Measurements from ENCODE around the gene AOPEP. TPM values are rescaled to one million over a fixed set of nuclear protein-coding genes. Genes with fewer than 3 reads are reported as not detected.

The AOPEP gene
- total RNA-seq, 1 donor from 2014 or later: 75.3 TPM

GRCh38 chr9:95060916-95061315 is 334.4 kb downstream of the AOPEP start:
- Histone ChIP-seq H2AFZ (ENCODE audit: low read depth, low read length) (no peak overlapping the region), H3K36me3 (ENCODE audit: insufficient read depth, low read length) (peaks cover 34% of the 10 kb centered on the region), H3K79me2 (ENCODE audit: insufficient read depth, low read length) (peaks cover 99% of the 10 kb centered on the region), H3K9ac (ENCODE audit: low read length) (peak overlapping the region; percentile 19), H3K27me3 (ENCODE audit: insufficient read depth, low read length) (no peaks in the 10 kb centered on the region), H3K4me2 (ENCODE audit: low read length) (peak overlapping the region; percentile 50), H3K9me3 (ENCODE audit: insufficient read depth, low read depth, low read length) (no peaks in the 10 kb centered on the region), H3K4me3 (ENCODE audit: insufficient read depth, low read depth, low read length) (no peak overlapping the region), H3K27ac (ENCODE audit: low read depth, low read length) (peak overlapping the region; percentile 38), H4K20me1 (ENCODE audit: insufficient read depth, low read length) (peaks cover 98% of the 10 kb centered on the region), H3K4me1 (ENCODE audit: insufficient read depth, low read length) (peaks cover 46% of the 10 kb centered on the region)
- TF ChIP-seq EZH2 (IDR thresholded peaks at IDR 0.05; ENCODE audit: insufficient read depth, low read length): no peak
- TF ChIP-seq CTCF (IDR thresholded peaks at IDR 0.05; ENCODE audit: insufficient read depth, low read depth, low read length): no peak
- H3K27me3 Mint-ChIP-seq (ENCODE audit: low read depth, unreplicated experiment): no peaks in the 10 kb centered on the region
- no peaks in the 10 kb centered on the region for H3K9me3 Mint-ChIP-seq (ENCODE audit: unreplicated experiment)
- H3K36me3 Mint-ChIP-seq (ENCODE audit: low read depth, unreplicated experiment): peaks cover 9% of the 10 kb centered on the region
- FAIRE-seq: no peak
- H3K4me3 Mint-ChIP-seq (ENCODE audit: unreplicated experiment): no peak overlapping the region
- H3K27ac Mint-ChIP-seq (ENCODE audit: unreplicated experiment): no peak overlapping the region
- peaks cover 59% of the 10 kb centered on the region for H3K4me1 Mint-ChIP-seq (ENCODE audit: low read depth, unreplicated experiment)
- no peak for DNase-seq (ENCODE audit: low read depth)

GRCh38 chr9:95061916-95062595 is 335.6 kb downstream of the AOPEP start:
- Mint-ChIP-seq H3K27me3 (ENCODE audit: low read depth, unreplicated experiment) (no peaks in the 10 kb centered on the region), H3K36me3 (ENCODE audit: low read depth, unreplicated experiment) (peaks cover 9% of the 10 kb centered on the region), H3K4me1 (ENCODE audit: low read depth, unreplicated experiment) (peaks cover 52% of the 10 kb centered on the region), H3K4me3 (ENCODE audit: unreplicated experiment) (no peak overlapping the region), H3K9me3 (ENCODE audit: unreplicated experiment) (no peaks in the 10 kb centered on the region), H3K27ac (ENCODE audit: unreplicated experiment) (no peak overlapping the region)
- Histone ChIP-seq H3K4me1 (ENCODE audit: insufficient read depth, low read length) (peaks cover 34% of the 10 kb centered on the region), H4K20me1 (ENCODE audit: insufficient read depth, low read length) (peaks cover 98% of the 10 kb centered on the region), H3K79me2 (ENCODE audit: insufficient read depth, low read length) (peaks cover 99% of the 10 kb centered on the region), H3K4me3 (ENCODE audit: insufficient read depth, low read depth, low read length) (no peak overlapping the region), H3K9me3 (ENCODE audit: insufficient read depth, low read depth, low read length) (no peaks in the 10 kb centered on the region), H3K27ac (ENCODE audit: low read depth, low read length) (no peak overlapping the region), H2AFZ (ENCODE audit: low read depth, low read length) (no peak overlapping the region), H3K4me2 (ENCODE audit: low read length) (no peak overlapping the region), H3K9ac (ENCODE audit: low read length) (no peak overlapping the region), H3K36me3 (ENCODE audit: insufficient read depth, low read length) (peaks cover 39% of the 10 kb centered on the region), H3K27me3 (ENCODE audit: insufficient read depth, low read length) (no peaks in the 10 kb centered on the region)
- TF ChIP-seq CTCF (IDR thresholded peaks at IDR 0.05; ENCODE audit: insufficient read depth, low read depth, low read length): no peak
- TF ChIP-seq EZH2 (IDR thresholded peaks at IDR 0.05; ENCODE audit: insufficient read depth, low read length): no peak
- no peak for FAIRE-seq
- DNase-seq (ENCODE audit: low read depth): no peak

GRCh38 chr9:95062596-95063065 is 336.1 kb downstream of the AOPEP start:
- FAIRE-seq (no peak), DNase-seq (ENCODE audit: low read depth) (no peak)
- Histone ChIP-seq H3K4me2 (ENCODE audit: low read length) (no peak overlapping the region), H3K9ac (ENCODE audit: low read length) (no peak overlapping the region), H3K4me3 (ENCODE audit: insufficient read depth, low read depth, low read length) (no peak overlapping the region), H3K4me1 (ENCODE audit: insufficient read depth, low read length) (peaks cover 29% of the 10 kb centered on the region), H3K36me3 (ENCODE audit: insufficient read depth, low read length) (peaks cover 39% of the 10 kb centered on the region), H3K79me2 (ENCODE audit: insufficient read depth, low read length) (peaks cover 99% of the 10 kb centered on the region), H3K27ac (ENCODE audit: low read depth, low read length) (no peak overlapping the region), H3K27me3 (ENCODE audit: insufficient read depth, low read length) (no peaks in the 10 kb centered on the region), H2AFZ (ENCODE audit: low read depth, low read length) (no peak overlapping the region), H3K9me3 (ENCODE audit: insufficient read depth, low read depth, low read length) (no peaks in the 10 kb centered on the region), H4K20me1 (ENCODE audit: insufficient read depth, low read length) (peaks cover 98% of the 10 kb centered on the region)
- H3K27ac Mint-ChIP-seq (ENCODE audit: unreplicated experiment): no peak overlapping the region
- H3K4me3 Mint-ChIP-seq (ENCODE audit: unreplicated experiment): no peak overlapping the region
- no peaks in the 10 kb centered on the region for H3K27me3 Mint-ChIP-seq (ENCODE audit: low read depth, unreplicated experiment)
- H3K9me3 Mint-ChIP-seq (ENCODE audit: unreplicated experiment): no peaks in the 10 kb centered on the region
- peaks cover 9% of the 10 kb centered on the region for H3K36me3 Mint-ChIP-seq (ENCODE audit: low read depth, unreplicated experiment)
- H3K4me1 Mint-ChIP-seq (ENCODE audit: low read depth, unreplicated experiment): peaks cover 47% of the 10 kb centered on the region
- no peak for TF ChIP-seq EZH2 (IDR thresholded peaks at IDR 0.05; ENCODE audit: insufficient read depth, low read length)

Measured in astrocyte (in vitro differentiated cells and primary cell).